Right atrium auricular region (tissue), 2 donors: Measurements from ENCODE around the gene HPSE2. TPM values are rescaled to one million over a fixed set of nuclear protein-coding genes. Genes with fewer than 3 reads are reported as not detected.

ENCODE experiments used
- DNase-seq: peaks from one replicate; pipeline ENCODE4 v3.0.0-alpha.2; 2019; ENCODE audit warnings: low spot score
- H3K27ac ChIP-seq, 2 donors: fragments of 200-600 bp; sonication (generic); 1 replicate in 1 of 2; 2 replicates in 1 of 2; pipeline ENCODE4 v1.5.1; 2016 to 2019
- H3K27me3 ChIP-seq, 2 donors: fragments of 200-600 bp; sonication (generic); one replicate each; pipeline versions ENCODE4 v1.5.1 to v1.6.0; 2017 to 2019
- H3K36me3 ChIP-seq: fragments of 200-600 bp; sonication (generic); one replicate; pipeline ENCODE4 v1.5.1; 2016
- H3K4me1 ChIP-seq, 2 donors: fragments of 200-600 bp; sonication (generic); one replicate each; pipeline versions ENCODE4 v1.5.1 to v1.6.0; 2017 to 2019
- H3K4me3 ChIP-seq, 2 donors: fragments of 200-600 bp; sonication (generic); 1 replicate in 1 of 2; 2 replicates in 1 of 2; pipeline ENCODE4 v1.5.1; 2017 to 2019; ENCODE audit warnings: mild to moderate bottlenecking in 1 of 2, moderate library complexity in 1 of 2
- H3K9me3 ChIP-seq, 2 donors: fragments of 200-600 bp; sonication (generic); one replicate each; pipeline ENCODE4 v1.5.1; 2019
- total RNA-seq, 2 donors: library from RNA; depleted of rRNA; stranded (reverse); fragments of >200 nt; gene quantifications; one replicate each; pipeline ENCODE4 v1.1.0, GENCODE V29; 2016
- TF ChIP-seq, protein P1 (sequence below), 2 donors: fragments of 200-600 bp; sonication (generic); IDR thresholded peaks; one replicate each; pipeline ENCODE4 v1.5.1; 2019; ENCODE audit warnings: antibody characterized with exemption in 2 of 2

The HPSE2 gene
- total RNA-seq, 2 donors from 2014 or later, result not detected

DNA sequence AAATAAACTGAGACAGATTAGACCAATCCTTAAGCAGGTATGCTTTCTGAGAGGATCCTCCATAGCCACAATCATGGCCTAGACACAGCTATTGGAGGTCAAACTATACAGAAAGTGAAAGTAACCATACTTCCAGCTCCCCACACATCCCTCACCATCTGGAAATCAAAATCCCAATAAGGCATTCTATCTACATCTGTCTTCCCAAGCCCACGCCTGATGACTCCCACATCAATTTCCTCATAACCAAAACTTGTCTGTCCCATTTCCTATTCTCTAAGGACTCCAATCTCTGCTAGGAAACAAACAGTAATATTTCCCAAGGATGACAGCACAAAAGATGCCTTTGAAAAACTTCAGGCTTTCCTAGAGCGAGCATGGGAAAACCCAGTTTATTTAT, 541.6 kb downstream of the HPSE2 start:
- no peak overlapping the region for H3K4me3 ChIP-seq
- no peaks in the 10 kb centered on the region for H3K27me3 ChIP-seq
- peaks cover 0 to 4% of the 10 kb centered on the region in 2 donors for H3K4me1 ChIP-seq
- TF ChIP-seq, protein P1, sequence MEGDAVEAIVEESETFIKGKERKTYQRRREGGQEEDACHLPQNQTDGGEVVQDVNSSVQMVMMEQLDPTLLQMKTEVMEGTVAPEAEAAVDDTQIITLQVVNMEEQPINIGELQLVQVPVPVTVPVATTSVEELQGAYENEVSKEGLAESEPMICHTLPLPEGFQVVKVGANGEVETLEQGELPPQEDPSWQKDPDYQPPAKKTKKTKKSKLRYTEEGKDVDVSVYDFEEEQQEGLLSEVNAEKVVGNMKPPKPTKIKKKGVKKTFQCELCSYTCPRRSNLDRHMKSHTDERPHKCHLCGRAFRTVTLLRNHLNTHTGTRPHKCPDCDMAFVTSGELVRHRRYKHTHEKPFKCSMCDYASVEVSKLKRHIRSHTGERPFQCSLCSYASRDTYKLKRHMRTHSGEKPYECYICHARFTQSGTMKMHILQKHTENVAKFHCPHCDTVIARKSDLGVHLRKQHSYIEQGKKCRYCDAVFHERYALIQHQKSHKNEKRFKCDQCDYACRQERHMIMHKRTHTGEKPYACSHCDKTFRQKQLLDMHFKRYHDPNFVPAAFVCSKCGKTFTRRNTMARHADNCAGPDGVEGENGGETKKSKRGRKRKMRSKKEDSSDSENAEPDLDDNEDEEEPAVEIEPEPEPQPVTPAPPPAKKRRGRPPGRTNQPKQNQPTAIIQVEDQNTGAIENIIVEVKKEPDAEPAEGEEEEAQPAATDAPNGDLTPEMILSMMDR (IDR thresholded peaks at IDR 0.05), result no peak
- no peak for DNase-seq
- no peaks in the 10 kb centered on the region for H3K36me3 ChIP-seq
- H3K9me3 ChIP-seq, result peaks cover 0 to 1% of the 10 kb centered on the region in 2 donors
- H3K27ac ChIP-seq, result no peak overlapping the region

DNA sequence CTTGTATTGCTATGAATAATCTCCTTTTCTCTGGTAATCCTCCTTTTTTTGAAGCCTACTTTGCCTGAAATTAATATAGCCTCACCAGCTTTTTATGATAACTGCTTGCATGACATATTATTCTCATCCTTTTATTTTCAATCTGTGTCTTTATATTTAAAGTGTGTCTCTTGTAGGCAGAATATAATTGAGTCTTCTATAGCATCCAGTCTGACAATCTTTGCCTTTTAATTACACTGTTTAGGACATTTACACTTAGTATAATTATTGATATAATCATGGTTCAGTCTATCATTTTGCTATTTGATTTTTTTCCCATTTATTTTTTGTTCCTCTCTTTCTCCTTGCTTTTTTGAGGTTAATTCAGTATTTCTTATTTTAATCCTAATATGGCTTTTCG, 548.0 kb downstream of the HPSE2 start:
- Histone ChIP-seq H3K27me3 (no peaks in the 10 kb centered on the region), H3K4me1 (no peaks in the 10 kb centered on the region), H3K27ac (no peak overlapping the region), H3K9me3 (peaks cover 0 to 23% of the 10 kb centered on the region in 2 donors), H3K36me3 (no peaks in the 10 kb centered on the region), H3K4me3 (no peak overlapping the region)
- no peak for DNase-seq
- TF ChIP-seq, protein P1 (IDR thresholded peaks at IDR 0.05), result no peak

DNA sequence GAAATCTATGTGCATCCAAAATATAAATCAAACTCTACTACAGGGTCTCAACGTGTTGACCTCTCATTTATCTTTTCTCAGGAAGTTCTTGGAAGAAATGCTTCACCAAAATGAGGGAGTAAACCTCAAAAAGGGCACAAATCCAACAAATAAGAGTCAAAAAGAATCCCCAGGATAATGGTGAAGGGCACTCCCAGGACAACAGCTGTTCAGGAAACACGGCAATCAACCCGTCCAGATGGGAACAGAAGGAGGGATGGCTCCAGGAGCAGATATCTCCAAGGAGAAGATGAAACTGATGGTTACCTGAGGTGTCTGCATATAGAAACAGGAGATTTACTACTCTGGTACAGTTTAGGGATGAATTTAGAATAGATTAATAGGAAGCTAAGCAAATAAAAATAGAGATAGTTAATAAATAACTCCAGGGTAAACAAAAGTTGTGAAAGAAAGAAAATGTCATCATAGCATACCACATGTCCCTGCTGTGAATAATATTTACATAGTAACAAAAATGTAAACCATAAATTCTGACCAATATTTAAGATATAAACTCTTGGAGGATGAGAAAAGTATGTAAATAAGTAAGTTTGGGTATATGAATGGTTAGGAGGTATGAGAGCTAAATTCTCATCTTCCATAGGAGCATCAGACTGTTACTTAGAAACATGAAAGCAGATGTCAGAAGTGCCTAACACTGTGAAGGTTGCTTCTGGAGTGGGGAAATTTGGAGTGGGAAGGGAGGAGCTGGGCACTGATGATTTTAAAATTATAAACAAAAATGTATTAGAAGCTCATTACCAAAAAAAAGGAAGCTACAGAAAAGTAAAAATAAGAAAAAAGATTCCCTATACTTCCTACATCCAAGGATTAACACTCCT, 551.4 kb downstream of the HPSE2 start:
- no peaks in the 10 kb centered on the region for H3K36me3 ChIP-seq

DNA sequence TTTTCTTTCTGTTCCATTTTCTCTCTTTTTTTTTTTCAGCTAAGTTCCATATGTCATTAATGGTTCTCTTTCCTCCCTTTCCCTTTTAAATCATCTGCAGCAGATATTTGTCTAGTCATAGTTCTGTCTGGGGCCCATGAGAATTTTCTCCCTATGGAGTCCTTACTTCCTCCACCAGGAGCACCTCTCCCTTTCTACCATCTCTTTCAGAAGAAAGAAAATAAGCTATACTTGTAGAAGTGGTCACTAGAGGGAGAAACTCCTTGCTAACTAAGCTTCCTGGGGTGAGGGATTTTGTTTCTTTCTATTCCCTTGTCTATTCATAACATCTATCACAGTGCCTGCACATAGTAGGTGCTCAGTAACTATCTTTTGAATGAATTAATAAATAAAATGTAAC, 558.8 kb downstream of the HPSE2 start:
- TF ChIP-seq, protein P1 (IDR thresholded peaks at IDR 0.05), result no peak
- H3K27me3 ChIP-seq, result no peaks in the 10 kb centered on the region
- H3K36me3 ChIP-seq, result no peaks in the 10 kb centered on the region
- H3K4me1 ChIP-seq, result no peaks in the 10 kb centered on the region
- DNase-seq, result no peak
- no peaks in the 10 kb centered on the region for H3K9me3 ChIP-seq
- H3K4me3 ChIP-seq, result no peak overlapping the region
- H3K27ac ChIP-seq, result no peak overlapping the region

More for the DNA sequence above, 551.4 kb downstream of the HPSE2 start:
- Histone ChIP-seq H3K4me3 (no peak overlapping the region), H3K27ac (no peak overlapping the region), H3K4me1 (no peaks in the 10 kb centered on the region), H3K9me3 (peaks cover 0 to 23% of the 10 kb centered on the region in 2 donors), H3K27me3 (no peaks in the 10 kb centered on the region)
- DNase-seq, result no peak
- TF ChIP-seq, protein P1 (IDR thresholded peaks at IDR 0.05), result no peak

DNA sequence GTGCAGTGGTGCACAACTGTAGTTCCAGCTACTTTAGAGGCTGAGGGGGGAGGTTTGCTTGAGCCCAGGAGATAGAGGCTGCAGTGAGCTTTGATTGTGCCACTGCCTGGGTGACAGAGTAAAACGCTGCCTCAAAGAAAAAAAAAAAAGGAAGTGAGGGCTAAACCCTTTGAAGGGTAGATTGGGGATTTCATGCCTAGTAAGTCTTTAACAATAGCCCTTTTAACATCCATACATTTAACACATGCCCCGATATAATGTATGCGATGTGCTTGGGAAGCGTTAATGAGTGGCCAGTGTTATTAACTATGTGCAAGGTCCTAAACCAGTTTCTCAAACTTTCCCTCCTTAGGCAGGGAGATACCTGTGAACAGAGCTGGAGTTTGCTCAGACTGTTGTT, 559.8 kb downstream of the HPSE2 start:
- no peaks in the 10 kb centered on the region for H3K4me1 ChIP-seq
- DNase-seq, result no peak
- no peaks in the 10 kb centered on the region for H3K27me3 ChIP-seq
- no peaks in the 10 kb centered on the region for H3K9me3 ChIP-seq
- TF ChIP-seq, protein P1 (IDR thresholded peaks at IDR 0.05), result no peak
- H3K27ac ChIP-seq, result no peak overlapping the region
- no peaks in the 10 kb centered on the region for H3K36me3 ChIP-seq
- no peak overlapping the region for H3K4me3 ChIP-seq
